HG03039 (cell line): ENCODE data around the gene RGS9.
A peak's percentile ranks its signal among the peaks of the same experiment; 100 is the strongest.
"Not testable (repeated sequence)": the region's sequence is repeated elsewhere in the genome, so short reads cannot be mapped to it uniquely, and the experiment has no call there.

Source experiments
- ATAC-seq: cut with Tn5 transposase; IDR thresholded peaks from one replicate; pipeline ENCODE4 v1.9.1; 2021; ENCODE audit warnings: mild to moderate bottlenecking, moderate library complexity; ENCODE audit not compliant: unreplicated experiment

RGS9 gene

GRCh38 chr17:65155622-65156021, 18.5 kb downstream of the RGS9 start:
- ATAC-seq: no peak

- ATAC-seq: no peak
These were observed 19.1 kb downstream of the RGS9 start for GRCh38 chr17:65156185-65156834.

- ATAC-seq: no peak
These were observed 19.8 kb downstream of the RGS9 start for GRCh38 chr17:65156835-65157565.

GRCh38 chr17:65158041-65158440, 20.9 kb downstream of the RGS9 start:
- ATAC-seq: no peak

GRCh38 chr17:65158622-65159021, 21.5 kb downstream of the RGS9 start:
- ATAC-seq: no peak

GRCh38 chr17:65160516-65160915, 23.3 kb downstream of the RGS9 start:
- ATAC-seq: no peak

- ATAC-seq: peak; percentile 97
These were observed 26.9 kb downstream of the RGS9 start for GRCh38 chr17:65163990-65164495.

- no peak for ATAC-seq
These were observed 29.6 kb downstream of the RGS9 start for GRCh38 chr17:65166787-65167186.

- no peak for ATAC-seq
These were observed 30.4 kb downstream of the RGS9 start for GRCh38 chr17:65167566-65167965.

- ATAC-seq: no peak
These were observed 32.5 kb downstream of the RGS9 start for GRCh38 chr17:65169691-65170090.

GRCh38 chr17:65170839-65171238, 33.7 kb downstream of the RGS9 start:
- ATAC-seq: no peak

- no peak for ATAC-seq
These were observed 34.6 kb downstream of the RGS9 start for GRCh38 chr17:65171752-65172151.

- no peak for ATAC-seq
These were observed 35.4 kb downstream of the RGS9 start for GRCh38 chr17:65172496-65173136.

- ATAC-seq: no peak
These were observed 36.2 kb downstream of the RGS9 start for GRCh38 chr17:65173284-65173793.

- ATAC-seq: no peak
These were observed 37.0 kb downstream of the RGS9 start for GRCh38 chr17:65173976-65174683.

GRCh38 chr17:65174974-65175373, 37.8 kb downstream of the RGS9 start:
- no peak for ATAC-seq

- ATAC-seq: no peak
These were observed 38.8 kb downstream of the RGS9 start for GRCh38 chr17:65175952-65176351.

- no peak for ATAC-seq
These were observed 39.7 kb downstream of the RGS9 start for GRCh38 chr17:65176646-65177409.

- no peak for ATAC-seq
These were observed 40.7 kb downstream of the RGS9 start for GRCh38 chr17:65177901-65178300.

GRCh38 chr17:65180276-65180675, 43.1 kb downstream of the RGS9 start:
- ATAC-seq: not testable (repeated sequence)
